Erythroblast (primary cell): ENCODE data around the gene RAP1GAP.

Experiments used
- GATA1 ChIP-seq: IDR thresholded peaks from 2 replicates; pipeline ENCODE4 v1.6.1; 2011; ENCODE audit warnings: low read depth, mild to moderate bottlenecking, control low read depth, low read length, moderate library complexity
- POLR2A ChIP-seq: IDR thresholded peaks from 2 replicates; pipeline ENCODE4 v1.6.1; 2011; ENCODE audit warnings: mild to moderate bottlenecking, low read length

DNA sequence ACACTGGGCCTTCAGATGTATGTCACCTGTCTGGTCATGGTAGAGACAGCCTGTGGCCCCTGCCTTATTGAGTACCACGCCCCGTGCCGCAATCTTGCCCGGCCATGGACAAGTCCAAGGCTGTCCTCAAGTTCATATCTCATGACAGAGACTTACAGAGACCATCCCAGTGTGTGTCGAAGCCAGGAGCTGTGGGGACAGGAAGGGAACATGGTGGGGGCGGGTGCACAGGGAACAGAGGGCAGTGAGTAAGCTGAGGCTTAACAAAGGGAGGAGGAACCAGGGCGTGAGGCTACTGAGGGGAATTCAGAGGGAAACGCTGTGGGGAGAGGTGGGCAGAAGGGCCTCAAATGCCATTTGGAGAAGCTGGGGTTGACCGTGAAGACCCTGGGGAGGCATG, 84.1 kb downstream of the RAP1GAP start:
- TF ChIP-seq POLR2A (no peak), GATA1 (no peak)
